GM12878 (cell line): Measurements from ENCODE around the gene PDE11A. TPM values are rescaled to one million over a fixed set of nuclear protein-coding genes. Genes with fewer than 3 reads are reported as not detected.

ENCODE experiments used
- EZH2 ChIP-seq: IDR thresholded peaks from 2 replicates; pipeline ENCODE4 v1.6.1; 2012; ENCODE audit warnings: low read depth, mild to moderate bottlenecking, control low read depth, inconsistent platforms, low read length, borderline replicate concordance; ENCODE audit not compliant: control insufficient read depth
- FOXK2 ChIP-seq: fragments of 450-650 bp; IDR thresholded peaks from 2 replicates; pipeline ENCODE4 v1.6.1; 2017; ENCODE audit warnings: mild to moderate bottlenecking, moderate library complexity
- GABPA ChIP-seq: IDR thresholded peaks from 2 replicates; pipeline ENCODE4 v1.6.1; 2014; ENCODE audit warnings: antibody characterized with exemption, low read depth, mild to moderate bottlenecking, inconsistent platforms
- IRF3 ChIP-seq: fragments of 450-650 bp; IDR thresholded peaks from 2 replicates; pipeline ENCODE4 v1.6.1; 2014; ENCODE audit warnings: mild to moderate bottlenecking
- LARP7 ChIP-seq: fragments of 450-650 bp; IDR thresholded peaks from 2 replicates; pipeline ENCODE4 v1.6.1; 2017; ENCODE audit warnings: mild to moderate bottlenecking
- NFIC ChIP-seq: IDR thresholded peaks from 2 replicates; pipeline ENCODE4 v1.6.1; 2012; ENCODE audit warnings: low read depth, mild to moderate bottlenecking, inconsistent platforms, low read length, moderate library complexity
- NRF1 ChIP-seq: conservative IDR thresholded peaks from 2 replicates; pipeline ENCODE4 v1.6.1; 2011; ENCODE audit warnings: mild to moderate bottlenecking, low read depth, low read length, improper control_type of control experiment
- PKNOX1 ChIP-seq: fragments of 450-650 bp; IDR thresholded peaks from 2 replicates; pipeline ENCODE4 v1.6.1; 2016; ENCODE audit warnings: mild to moderate bottlenecking
- PRDM15 ChIP-seq: fragments of 450-650 bp; formaldehyde crosslinking; IDR thresholded peaks from 2 replicates; pipeline ENCODE4 v1.4.0; 2020; ENCODE audit warnings: mild to moderate bottlenecking, moderate library complexity
- RBBP5 ChIP-seq: fragments of 200-600 bp; sonication (generic); conservative IDR thresholded peaks from 2 replicates; pipeline ENCODE4 v1.6.1; 2016
- TCF3 ChIP-seq: IDR thresholded peaks from 2 replicates; pipeline ENCODE4 v1.6.1; 2012; ENCODE audit warnings: low read depth, mild to moderate bottlenecking, low read length, borderline replicate concordance; ENCODE audit not compliant: insufficient read depth
- TCF7 ChIP-seq: IDR thresholded peaks from 2 replicates; pipeline ENCODE4 v1.6.1; 2014; ENCODE audit warnings: antibody characterized with exemption, borderline replicate concordance
- ZBTB40 ChIP-seq: fragments of 450-650 bp; IDR thresholded peaks from 2 replicates; pipeline ENCODE4 v1.6.1; 2016; ENCODE audit warnings: mild to moderate bottlenecking, moderate library complexity, borderline replicate concordance
- polyA plus RNA-seq, 11 experiments: library from polyadenylated mRNA; depleted of rRNA in 4 of 11; unstranded in 6 of 11; stranded (reverse) in 5 of 11; fragments of >200 nt; fragmentation: Nextera tagmentation in 4 of 11; fragmentation: Illumina TruSeq in 1 of 11; extraction: Ambion mirVana in 4 of 11; extraction: Trizol in 1 of 11; gene quantifications; 1 replicate in 1 of 11; 2 replicates in 10 of 11; pipeline versions ENCODE4 v1.2.1 to v1.2.3, GENCODE V29; 2011 to 2016; ENCODE audit warnings: inconsistent platforms in 2 of 11, missing spikeins in 2 of 11, low read depth in 1 of 11
- total RNA-seq, 4 experiments: library from RNA; depleted of rRNA in 3 of 4; stranded (reverse); fragments of >200 nt in 3 of 4; fragmentation: Illumina TruSeq in 1 of 4; extraction: Trizol in 1 of 4; gene quantifications; 2 replicates each; pipeline versions ENCODE4 v1.2.1 to v1.2.3, GENCODE V29; 2013 to 2021
- TF ChIP-seq, protein P1 (sequence below): fragments of 450-650 bp; IDR thresholded peaks from 2 replicates; pipeline ENCODE4 v1.6.1; 2016; ENCODE audit warnings: mild to moderate bottlenecking

Gene PDE11A
- total and polyA plus RNA-seq, 10 of the 15 experiments (the other 5 are each of a cell fraction or from before 2014, with no cell fraction given) = 0.01 to 0.17 (median 0.06) TPM; not detected in 5

DNA sequence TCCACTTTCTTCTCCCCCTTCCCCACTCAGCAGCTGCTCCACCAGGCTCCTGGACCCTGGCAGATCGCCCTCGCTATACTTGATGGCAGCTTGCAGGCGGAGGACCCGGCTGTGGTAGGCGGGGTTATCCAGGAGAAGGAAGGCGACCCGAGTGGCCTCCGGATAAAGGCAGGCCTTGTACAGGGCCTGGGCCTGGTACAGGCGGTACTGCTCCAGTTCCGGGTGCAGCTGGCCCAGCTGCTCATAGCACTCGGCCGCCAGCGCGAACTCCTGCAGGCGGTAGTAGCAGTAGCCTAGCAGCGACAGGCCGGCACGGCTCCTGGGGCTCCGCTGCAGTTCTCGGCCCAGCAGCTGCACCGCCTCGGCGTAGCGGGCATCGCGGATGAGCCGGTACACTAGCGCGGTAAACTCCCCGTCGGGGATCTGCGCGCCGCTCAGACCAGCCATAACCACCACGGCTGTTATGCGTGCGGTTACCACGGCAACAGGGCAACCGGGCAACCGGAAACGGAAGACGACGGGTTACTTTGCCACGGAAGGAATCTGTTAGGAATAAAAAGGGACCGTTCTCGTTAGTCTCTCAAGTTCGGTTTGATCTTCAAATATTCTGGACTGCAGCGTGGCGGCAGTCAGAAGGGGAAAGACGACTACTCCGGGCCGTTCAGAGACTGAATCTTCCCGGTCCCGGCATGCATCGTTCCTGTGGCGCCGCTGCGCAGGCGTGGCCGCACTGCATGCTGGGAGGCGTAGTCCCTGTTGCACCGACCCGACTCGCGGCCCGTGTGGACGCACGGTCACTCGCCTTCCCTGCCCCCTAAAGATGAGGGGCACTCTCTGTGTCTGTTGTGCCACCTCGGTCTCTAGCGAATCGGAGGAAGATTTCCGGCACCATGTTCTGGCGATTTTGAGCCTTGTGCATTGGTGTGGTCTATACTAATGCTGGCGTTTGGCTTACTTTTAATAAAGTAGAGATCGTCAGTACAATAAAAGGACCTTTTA, 454.0 kb downstream of the PDE11A start (continued):
- TF ChIP-seq ZBTB40 = peak; percentile 98
- 0 out of 2 replicates have a peak, but pooled peaks have one; percentile 42 for TF ChIP-seq PKNOX1
- peak; percentile 63; the same call in 1 of the 2 replicates for TF ChIP-seq LARP7
- 0 out of 2 replicates have a peak, but pooled peaks have one; percentile 8 for TF ChIP-seq TCF3
- no peak for TF ChIP-seq NFIC
- TF ChIP-seq TCF7 = no peak
- TF ChIP-seq, protein P1, sequence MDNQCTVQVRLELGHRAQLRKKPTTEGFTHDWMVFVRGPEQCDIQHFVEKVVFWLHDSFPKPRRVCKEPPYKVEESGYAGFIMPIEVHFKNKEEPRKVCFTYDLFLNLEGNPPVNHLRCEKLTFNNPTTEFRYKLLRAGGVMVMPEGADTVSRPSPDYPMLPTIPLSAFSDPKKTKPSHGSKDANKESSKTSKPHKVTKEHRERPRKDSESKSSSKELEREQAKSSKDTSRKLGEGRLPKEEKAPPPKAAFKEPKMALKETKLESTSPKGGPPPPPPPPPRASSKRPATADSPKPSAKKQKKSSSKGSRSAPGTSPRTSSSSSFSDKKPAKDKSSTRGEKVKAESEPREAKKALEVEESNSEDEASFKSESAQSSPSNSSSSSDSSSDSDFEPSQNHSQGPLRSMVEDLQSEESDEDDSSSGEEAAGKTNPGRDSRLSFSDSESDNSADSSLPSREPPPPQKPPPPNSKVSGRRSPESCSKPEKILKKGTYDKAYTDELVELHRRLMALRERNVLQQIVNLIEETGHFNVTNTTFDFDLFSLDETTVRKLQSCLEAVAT = 0 out of 2 replicates have a peak, but pooled peaks have one; percentile 24
- peak; percentile 99 for TF ChIP-seq GABPA
- TF ChIP-seq IRF3 = 0 out of 2 replicates have a peak, but pooled peaks have one; percentile 11
- TF ChIP-seq RBBP5 = no peak
- 0 out of 2 replicates have a peak, but pooled peaks have one; percentile 38 for TF ChIP-seq FOXK2
- TF ChIP-seq NRF1 = peak; percentile 92
- no peak for TF ChIP-seq EZH2
- no peak for TF ChIP-seq PRDM15 (CRISPR knock-in tag)
